Measurements from ENCODE around the gene PNISR. TPM values are rescaled to one million over a fixed set of nuclear protein-coding genes. Genes with fewer than 3 reads are reported as not detected.

The PNISR gene
- total and polyA plus RNA-seq, 4 experiments from 2014 or later, result 67.6 to 332 (median 199) TPM

- POLR2A ChIA-PET (ENCODE audit: partially characterized antibody), result no interaction called here
- DNase-seq, result no peak
- Histone ChIP-seq H3K36me3 (ENCODE audit: insufficient read depth, low read length) (no peaks in the 10 kb centered on the region), H3K27ac (ENCODE audit: low read depth, low read length) (no peak overlapping the region), H3K4me1 (ENCODE audit: insufficient read depth, low read length) (peaks cover 5% of the 10 kb centered on the region), H3K9me3 (ENCODE audit: control insufficient read depth in 1 of 2, low read length in 2 of 2) (no peaks in the 10 kb centered on the region), H3K27me3 (ENCODE audit: insufficient read depth, low read length) (no peaks in the 10 kb centered on the region), H3K4me3 (ENCODE audit: low read length in 2 of 2) (no peak overlapping the region)
- Mint-ChIP-seq H3K27me3 (no peaks in the 10 kb centered on the region), H3K27ac (no peak overlapping the region), H3K4me3 (peak overlapping the region in 1 of 8 donors; percentile 38), H3K4me1 (peaks cover 8 to 27% (median 21%) of the 10 kb centered on the region in 4 donors), H3K9me3 (no peaks in the 10 kb centered on the region), H3K36me3 (peaks cover 0 to 5% of the 10 kb centered on the region in 2 donors)
- CTCF ChIA-PET (ENCODE audit: partially characterized antibody), result no interaction called here
- intact Hi-C loops (cut with micrococcal nuclease), result no loop called here
Measured at GRCh38 chr6:99390896-99391295, 34.2 kb downstream of the PNISR start.

GRCh38 chr6:99384507-99384906 is 40.6 kb downstream of the PNISR start:
- H3K27ac Mint-ChIP-seq, result peak overlapping the region in 1 of 7 donors; percentile 57
- H3K4me1 Mint-ChIP-seq, result peaks cover 0 to 5% (median 1%) of the 10 kb centered on the region in 4 donors
- Histone ChIP-seq H3K4me1 (ENCODE audit: insufficient read depth, low read length) (no peaks in the 10 kb centered on the region), H3K36me3 (ENCODE audit: insufficient read depth, low read length) (no peaks in the 10 kb centered on the region), H3K9me3 (ENCODE audit: control insufficient read depth in 1 of 2, low read length in 2 of 2) (no peaks in the 10 kb centered on the region), H3K4me3 (ENCODE audit: low read length in 2 of 2) (no peak overlapping the region), H3K27ac (ENCODE audit: low read depth, low read length) (no peak overlapping the region), H3K27me3 (ENCODE audit: insufficient read depth, low read length) (no peaks in the 10 kb centered on the region)
- no peaks in the 10 kb centered on the region for H3K9me3 Mint-ChIP-seq
- CTCF ChIA-PET (ENCODE audit: partially characterized antibody), result no interaction called here
- H3K36me3 Mint-ChIP-seq, result peaks cover 10% of the 10 kb centered on the region in 2 donors
- intact Hi-C loops (cut with micrococcal nuclease), result no loop called here
- POLR2A ChIA-PET (ENCODE audit: partially characterized antibody), result no interaction called here
- DNase-seq, result no peak
- no peaks in the 10 kb centered on the region for H3K27me3 Mint-ChIP-seq
- no peak overlapping the region for H3K4me3 Mint-ChIP-seq

- no peaks in the 10 kb centered on the region for H3K36me3 ChIP-seq (ENCODE audit: insufficient read depth, low read length)
- intact Hi-C loops (cut with micrococcal nuclease), result no loop called here
- ChIA-PET POLR2A (ENCODE audit: partially characterized antibody) (no interaction called here), CTCF (ENCODE audit: partially characterized antibody) (no interaction called here)
- H3K4me1 Mint-ChIP-seq, result no peaks in the 10 kb centered on the region
- no peak overlapping the region for H3K4me3 ChIP-seq (ENCODE audit: low read length in 2 of 2)
- no peak overlapping the region for H3K4me3 Mint-ChIP-seq
- no peak for DNase-seq
- no peaks in the 10 kb centered on the region for H3K4me1 ChIP-seq (ENCODE audit: insufficient read depth, low read length)
- H3K9me3 Mint-ChIP-seq, result no peaks in the 10 kb centered on the region
- no peak overlapping the region for H3K27ac ChIP-seq (ENCODE audit: low read depth, low read length)
- no peaks in the 10 kb centered on the region for H3K9me3 ChIP-seq (ENCODE audit: control insufficient read depth in 1 of 2, low read length in 2 of 2)
- H3K36me3 Mint-ChIP-seq, result peaks cover 14 to 16% of the 10 kb centered on the region in 2 donors
- H3K27ac Mint-ChIP-seq, result no peak overlapping the region
- no peaks in the 10 kb centered on the region for H3K27me3 Mint-ChIP-seq
- H3K27me3 ChIP-seq (ENCODE audit: insufficient read depth, low read length), result no peaks in the 10 kb centered on the region
Measured at GRCh38 chr6:99378636-99379035, 46.5 kb downstream of the PNISR start.

GRCh38 chr6:99369533-99369932 is 55.6 kb downstream of the PNISR start:
- H3K27ac ChIP-seq (ENCODE audit: low read depth, low read length), result no peak overlapping the region
- ChIA-PET POLR2A (ENCODE audit: partially characterized antibody) (no interaction called here), CTCF (ENCODE audit: partially characterized antibody) (interaction anchor here (0.8 kb wide), 1 partner anchor 39 kb away, joined by 4 read pairs; no protein-coding TSS in a partner anchor)
- no peak overlapping the region for H3K27ac Mint-ChIP-seq
- H3K27me3 ChIP-seq (ENCODE audit: insufficient read depth, low read length), result no peaks in the 10 kb centered on the region
- H3K4me3 Mint-ChIP-seq, result no peak overlapping the region
- no peaks in the 10 kb centered on the region for H3K9me3 ChIP-seq (ENCODE audit: control insufficient read depth in 1 of 2, low read length in 2 of 2)
- no peaks in the 10 kb centered on the region for H3K36me3 ChIP-seq (ENCODE audit: insufficient read depth, low read length)
- no peaks in the 10 kb centered on the region for H3K4me1 Mint-ChIP-seq
- no peaks in the 10 kb centered on the region for H3K27me3 Mint-ChIP-seq
- intact Hi-C loops (cut with micrococcal nuclease), result no loop called here
- no peaks in the 10 kb centered on the region for H3K4me1 ChIP-seq (ENCODE audit: insufficient read depth, low read length)
- no peak for DNase-seq
- H3K4me3 ChIP-seq (ENCODE audit: low read length in 2 of 2), result no peak overlapping the region
- H3K36me3 Mint-ChIP-seq, result peaks cover 0 to 5% of the 10 kb centered on the region in 2 donors
- H3K9me3 Mint-ChIP-seq, result no peaks in the 10 kb centered on the region

DNA sequence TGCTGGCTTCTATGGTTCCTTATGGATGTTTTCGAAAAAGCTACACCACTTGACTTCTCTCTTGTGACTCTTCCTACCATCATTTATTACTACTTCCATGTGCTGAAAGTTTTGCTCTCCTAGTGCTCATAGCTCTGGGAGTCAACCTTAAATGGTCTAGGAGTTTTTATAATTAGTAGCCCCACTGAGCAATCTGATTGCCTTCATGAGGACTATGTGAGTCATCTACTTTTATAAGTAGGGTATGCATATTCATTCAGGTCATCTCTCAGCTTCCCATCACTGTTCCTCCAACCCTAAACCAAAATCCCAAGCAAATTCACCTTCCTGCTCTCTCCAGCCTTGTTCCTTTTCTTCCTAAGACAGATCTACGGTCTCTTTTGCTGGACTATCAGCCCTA is 58.3 kb downstream of the PNISR start:
- H3K27ac Mint-ChIP-seq, result no peak overlapping the region
- Histone ChIP-seq H3K4me1 (ENCODE audit: insufficient read depth, low read length) (no peaks in the 10 kb centered on the region), H3K27me3 (ENCODE audit: insufficient read depth, low read length) (no peaks in the 10 kb centered on the region), H3K9me3 (ENCODE audit: control insufficient read depth in 1 of 2, low read length in 2 of 2) (no peaks in the 10 kb centered on the region), H3K27ac (ENCODE audit: low read depth, low read length) (no peak overlapping the region), H3K4me3 (ENCODE audit: low read length in 2 of 2) (no peak overlapping the region), H3K36me3 (ENCODE audit: insufficient read depth, low read length) (no peaks in the 10 kb centered on the region)
- ChIA-PET POLR2A (ENCODE audit: partially characterized antibody) (no interaction called here), CTCF (ENCODE audit: partially characterized antibody) (no interaction called here)
- H3K36me3 Mint-ChIP-seq, result peaks cover 0 to 5% of the 10 kb centered on the region in 2 donors
- peaks cover 5% of the 10 kb centered on the region in 2 donors for H3K27me3 Mint-ChIP-seq
- intact Hi-C loops (cut with micrococcal nuclease), result no loop called here
- H3K4me3 Mint-ChIP-seq, result no peak overlapping the region
- DNase-seq, result no peak
- H3K9me3 Mint-ChIP-seq, result peaks cover 0 to 2% (median 0%) of the 10 kb centered on the region in 8 donors
- H3K4me1 Mint-ChIP-seq, result peaks cover 0 to 1% (median 0%) of the 10 kb centered on the region in 4 donors

GRCh38 chr6:99364026-99364425 is 61.1 kb downstream of the PNISR start:
- ChIA-PET CTCF (ENCODE audit: partially characterized antibody) (no interaction called here), POLR2A (ENCODE audit: partially characterized antibody) (no interaction called here)
- H3K9me3 Mint-ChIP-seq, result peaks cover 0 to 2% (median 0%) of the 10 kb centered on the region in 8 donors
- H3K4me1 Mint-ChIP-seq, result peaks cover 0 to 1% (median 0%) of the 10 kb centered on the region in 4 donors
- intact Hi-C loops (cut with micrococcal nuclease), result no loop called here
- no peak overlapping the region for H3K27ac Mint-ChIP-seq
- H3K4me3 Mint-ChIP-seq, result no peak overlapping the region
- Histone ChIP-seq H3K9me3 (ENCODE audit: control insufficient read depth in 1 of 2, low read length in 2 of 2) (no peaks in the 10 kb centered on the region), H3K27ac (ENCODE audit: low read depth, low read length) (no peak overlapping the region), H3K36me3 (ENCODE audit: insufficient read depth, low read length) (no peaks in the 10 kb centered on the region), H3K4me1 (ENCODE audit: insufficient read depth, low read length) (no peaks in the 10 kb centered on the region), H3K27me3 (ENCODE audit: insufficient read depth, low read length) (no peaks in the 10 kb centered on the region), H3K4me3 (ENCODE audit: low read length in 2 of 2) (no peak overlapping the region)
- H3K27me3 Mint-ChIP-seq, result peaks cover 12 to 18% of the 10 kb centered on the region in 2 donors
- no peak for DNase-seq
- H3K36me3 Mint-ChIP-seq, result no peaks in the 10 kb centered on the region

DNA sequence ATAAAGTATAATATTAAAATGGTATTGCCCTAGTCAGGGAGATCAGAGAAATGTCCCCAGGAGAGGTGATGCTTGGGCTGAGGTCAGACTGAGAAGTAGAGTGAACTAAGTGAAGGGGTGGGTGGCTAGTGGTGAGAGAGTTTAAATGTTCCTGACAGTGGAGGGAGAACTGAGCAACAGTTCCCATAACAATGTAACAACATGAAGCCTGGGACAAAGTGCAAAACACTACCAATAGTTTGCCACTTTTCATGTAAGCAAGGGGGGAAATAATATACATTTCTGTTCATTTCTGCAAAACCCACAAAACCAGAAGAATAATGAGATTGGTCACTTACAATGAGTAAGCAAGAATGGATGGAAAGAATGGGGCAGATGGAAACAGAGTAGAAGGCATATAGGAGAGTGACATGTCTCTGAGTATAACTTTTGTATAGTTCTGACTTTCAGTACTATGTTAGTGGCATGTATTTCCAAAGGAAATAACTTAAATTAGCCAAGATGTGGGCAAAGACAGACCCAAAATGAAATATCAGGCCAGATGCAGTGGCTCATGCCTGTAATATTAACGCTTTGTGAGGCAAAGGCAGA is 62.3 kb downstream of the PNISR start:
- H3K27ac Mint-ChIP-seq, result no peak overlapping the region
- H3K9me3 Mint-ChIP-seq, result peaks cover 0 to 2% (median 0%) of the 10 kb centered on the region in 8 donors
- H3K27ac ChIP-seq (ENCODE audit: low read depth, low read length), result no peak overlapping the region
- ChIA-PET POLR2A (ENCODE audit: partially characterized antibody) (no interaction called here), CTCF (ENCODE audit: partially characterized antibody) (no interaction called here)
- no peaks in the 10 kb centered on the region for H3K36me3 Mint-ChIP-seq
- intact Hi-C loops (cut with micrococcal nuclease), result no loop called here
- no peaks in the 10 kb centered on the region for H3K4me1 ChIP-seq (ENCODE audit: insufficient read depth, low read length)
- H3K27me3 Mint-ChIP-seq, result peaks cover 13 to 18% of the 10 kb centered on the region in 2 donors
- no peaks in the 10 kb centered on the region for H3K27me3 ChIP-seq (ENCODE audit: insufficient read depth, low read length)
- H3K36me3 ChIP-seq (ENCODE audit: insufficient read depth, low read length), result no peaks in the 10 kb centered on the region
- H3K4me3 Mint-ChIP-seq, result no peak overlapping the region
- no peak overlapping the region for H3K4me3 ChIP-seq (ENCODE audit: low read length in 2 of 2)
- H3K4me1 Mint-ChIP-seq, result peaks cover 0 to 1% (median 0%) of the 10 kb centered on the region in 4 donors
- H3K9me3 ChIP-seq (ENCODE audit: control insufficient read depth in 1 of 2, low read length in 2 of 2), result no peaks in the 10 kb centered on the region
- no peak for DNase-seq
